ENCODE measurements around the gene SENP7.
"Not testable (repeated sequence)": the region's sequence is repeated elsewhere in the genome, so short reads cannot be mapped to it uniquely, and the experiment has no call there.

DNA sequence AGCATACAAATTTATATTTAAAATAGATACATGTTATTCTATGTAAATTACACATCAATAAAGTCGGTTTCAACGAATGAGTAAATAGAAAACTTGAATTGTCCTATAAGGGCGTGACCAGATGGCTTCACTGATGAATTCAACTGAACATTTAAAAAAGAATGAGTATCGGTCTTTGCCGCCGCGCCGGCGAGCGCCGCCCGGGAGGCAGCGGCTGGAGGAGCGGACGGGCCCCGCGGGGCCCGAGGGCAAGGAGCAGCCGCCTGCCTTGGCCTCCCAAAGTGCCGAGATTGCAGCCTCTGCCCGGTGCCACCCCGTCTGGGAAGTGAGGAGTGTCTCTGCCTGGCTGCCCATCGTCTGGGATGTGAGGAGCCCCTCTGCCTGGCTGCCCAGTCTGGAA lies 74.4 kb downstream of the SENP7 start:
- TF ChIP-seq SP1 (IDR thresholded peaks at IDR 0.05); TARDBP (IDR thresholded peaks at IDR 0.05); SUZ12 (IDR thresholded peaks at IDR 0.05); BHLHE40 (IDR thresholded peaks at IDR 0.05; ENCODE audit: borderline replicate concordance); HDGF (IDR thresholded peaks at IDR 0.05; ENCODE audit: borderline replicate concordance): not testable (repeated sequence)

All from HEK293T (cell line).